A549 (cell line): ENCODE data around the gene ESRRB. TPM values are rescaled to one million over a fixed set of nuclear protein-coding genes. Genes with fewer than 3 reads are reported as not detected.

Source experiments
- ATAC-seq, 2 experiments: fragments of 200-7000 bp in 1 of 2; fragments of >200 bp in 1 of 2; cut with Nextera tagmentation in 1 of 2; cut with Tn5 transposase in 1 of 2; 3 replicates each; pipeline versions ENCODE4 v1.8.0 to v1.9.1; 2018 to 2020; ENCODE audit warnings: mild to moderate bottlenecking in 1 of 2, moderate library complexity in 1 of 2
- CTCF ChIA-PET: fragments of 300-600 bp; sonication (Branson Sonifier 250); formaldehyde crosslinking; extraction: SDS; loops from one replicate; lab custom pipeline; 2021; ENCODE audit warnings: antibody characterized with exemption, inconsistent platforms; lab: Yijun Ruan, JAX
- POLR2A ChIA-PET: fragments of 350-600 bp; formaldehyde crosslinking; extraction: SDS; loops from one replicate; lab custom pipeline; 2021; ENCODE audit warnings: antibody characterized with exemption, inconsistent platforms; lab: Yijun Ruan, JAX
- DNase-seq, 2 experiments: peaks; one replicate each; pipeline versions ENCODE4 v3.0.0 to v3.0.0-alpha.2; 2011 to 2016; ENCODE audit warnings: low read depth in 1 of 2, low spot score in 1 of 2
- FAIRE-seq: peaks from 2 replicates; lab custom pipeline; 2011; peaks lifted over from hg19 to GRCh38; lab: Jason Lieb, UNC
- H3K27ac ChIP-seq, 2 experiments: fragments of >200 bp; sonication (Bioruptor Twin); formaldehyde crosslinking; 3 replicates each; pipeline ENCODE4 v1.5.1; 2016 to 2017
- H3K4me1 ChIP-seq: fragments of >200 bp; sonication (Bioruptor Twin); formaldehyde crosslinking; 3 replicates; pipeline ENCODE4 v1.6.1; 2016
- H3K4me2 ChIP-seq: fragments of >200 bp; sonication (Bioruptor Twin); formaldehyde crosslinking; 3 replicates; pipeline ENCODE4 v1.6.1; 2016
- H3K4me3 ChIP-seq: fragments of >200 bp; sonication (Bioruptor Twin); formaldehyde crosslinking; 3 replicates; pipeline ENCODE4 v1.5.1; 2016
- H3K9me3 ChIP-seq: fragments of >200 bp; sonication (Bioruptor Twin); formaldehyde crosslinking; 3 replicates; pipeline ENCODE4 v1.6.1; 2016
- CBX8 ChIP-seq: fragments of 200-600 bp; sonication (generic); IDR thresholded peaks from 2 replicates; pipeline ENCODE4 v1.6.1; 2016
- EHMT2 ChIP-seq: fragments of 200-600 bp; sonication (generic); IDR thresholded peaks from 2 replicates; pipeline ENCODE4 v1.6.1; 2016; ENCODE audit warnings: antibody characterized with exemption, low read depth, mild to moderate bottlenecking, moderate library complexity
- FOSB ChIP-seq: fragments of 250-450 bp; sonication (Bioruptor Pico); IDR thresholded peaks from 2 replicates; pipeline ENCODE4 v1.5.0; 2020; ENCODE audit warnings: mild to moderate bottlenecking, moderate library complexity
- FOSL2 ChIP-seq, 2 experiments: fragments of 450-650 bp in 1 of 2; fragments of >200 bp in 1 of 2; sonication (Bioruptor Twin) in 1 of 2; formaldehyde crosslinking; IDR thresholded peaks; 2 replicates each; pipeline versions ENCODE4 v1.5.0 to v1.6.1; 2016 to 2020; ENCODE audit warnings: mild to moderate bottlenecking in 1 of 2, moderate library complexity in 1 of 2
- FOXS1 ChIP-seq: fragments of 250-450 bp; sonication (Bioruptor Pico); IDR thresholded peaks from 2 replicates; pipeline ENCODE4 v1.5.0; 2020; ENCODE audit warnings: mild to moderate bottlenecking, moderate library complexity
- JUN ChIP-seq, 2 experiments: fragments of >200 bp; sonication (Bioruptor Twin); formaldehyde crosslinking; IDR thresholded peaks; 2 replicates in 1 of 2; 3 replicates in 1 of 2; pipeline ENCODE4 v1.6.1; 2016 to 2017
- MAFK ChIP-seq: fragments of 450-650 bp; IDR thresholded peaks from 2 replicates; pipeline ENCODE4 v1.6.1; 2014; ENCODE audit not compliant: partially characterized antibody
- NR3C1 ChIP-seq: fragments of >200 bp; sonication (Bioruptor Twin); formaldehyde crosslinking; IDR thresholded peaks from 3 replicates; pipeline ENCODE4 v1.6.1; 2017
- RAD21 ChIP-seq, 2 experiments: fragments of >200 bp in 1 of 2; sonication (Bioruptor Twin) in 1 of 2; formaldehyde crosslinking in 1 of 2; IDR thresholded peaks in 1 of 2; conservative IDR thresholded peaks in 1 of 2; 2 replicates in 1 of 2; 3 replicates in 1 of 2; pipeline ENCODE4 v1.6.1; 2012 to 2018; ENCODE audit warnings: inconsistent platforms in 1 of 2
- RCOR1 ChIP-seq: fragments of 150-350 bp; IDR thresholded peaks from 2 replicates; pipeline ENCODE4 v1.6.1; 2014; ENCODE audit warnings: antibody characterized with exemption, low read length, low read depth
- RFX5 ChIP-seq: fragments of 450-650 bp; IDR thresholded peaks from 2 replicates; pipeline ENCODE4 v1.7.1; 2014; ENCODE audit warnings: antibody characterized with exemption, mild to moderate bottlenecking, moderate library complexity
- SMC3 ChIP-seq: fragments of >200 bp; sonication (Bioruptor Twin); formaldehyde crosslinking; IDR thresholded peaks from 3 replicates; pipeline ENCODE4 v1.6.1; 2018; ENCODE audit warnings: inconsistent platforms
- TFCP2L1 ChIP-seq: fragments of 250-450 bp; sonication (Bioruptor Pico); IDR thresholded peaks from 2 replicates; pipeline ENCODE4 v1.5.0; 2021; ENCODE audit warnings: mild to moderate bottlenecking
- WGBS: methylation state at CpG from one replicate; pipeline ENCODE4 v1.1.6; 2017; ENCODE audit errors: missing lambda C conversion rate; 5-methylcytosine and 5-hydroxymethylcytosine counted together
- polyA plus RNA-seq, 4 experiments: library from polyadenylated mRNA; depleted of rRNA in 3 of 4; stranded (reverse); fragments of >200 nt; fragmentation: RNase III in 1 of 4; extraction: RNeasy Plus Mini Kit Qiagen cat#74134 plus additional on column Dnase treatment in 1 of 4; gene quantifications; 2 replicates in 3 of 4; 3 replicates in 1 of 4; pipeline ENCODE4 v1.2.3, GENCODE V29; 2011 to 2017
- TF ChIP-seq, protein P1 (sequence below): fragments of 150-350 bp; IDR thresholded peaks from 2 replicates; pipeline ENCODE4 v1.6.1; 2014; ENCODE audit warnings: low read depth, mild to moderate bottlenecking, low read length
- TF ChIP-seq, protein P2 (sequence below): IDR thresholded peaks from 2 replicates; pipeline ENCODE4 v1.6.1; 2012
- TF ChIP-seq, protein P3 (sequence below): fragments of 250-450 bp; sonication (Bioruptor Pico); IDR thresholded peaks from 2 replicates; pipeline ENCODE4 v1.5.0; 2020; ENCODE audit warnings: low read depth, mild to moderate bottlenecking, moderate library complexity
- TF ChIP-seq, protein P4 (sequence below): IDR thresholded peaks from 2 replicates; pipeline ENCODE4 v1.6.1; 2012; ENCODE audit warnings: low read depth, borderline replicate concordance
- TF ChIP-seq, protein P5 (sequence below): fragments of 200-600 bp; sonication (generic); IDR thresholded peaks from 2 replicates; pipeline ENCODE4 v1.6.1; 2016; ENCODE audit warnings: antibody characterized with exemption, mild to moderate bottlenecking, moderate library complexity
- TF ChIP-seq, protein P6 (sequence below): fragments of >200 bp; sonication (Bioruptor Twin); formaldehyde crosslinking; IDR thresholded peaks from 2 replicates; pipeline ENCODE4 v1.6.1; 2016

The ESRRB gene
- polyA plus RNA-seq, 2 of the 4 experiments (the other 2 are of a cell fraction): 0.15 to 0.19 TPM

DNA sequence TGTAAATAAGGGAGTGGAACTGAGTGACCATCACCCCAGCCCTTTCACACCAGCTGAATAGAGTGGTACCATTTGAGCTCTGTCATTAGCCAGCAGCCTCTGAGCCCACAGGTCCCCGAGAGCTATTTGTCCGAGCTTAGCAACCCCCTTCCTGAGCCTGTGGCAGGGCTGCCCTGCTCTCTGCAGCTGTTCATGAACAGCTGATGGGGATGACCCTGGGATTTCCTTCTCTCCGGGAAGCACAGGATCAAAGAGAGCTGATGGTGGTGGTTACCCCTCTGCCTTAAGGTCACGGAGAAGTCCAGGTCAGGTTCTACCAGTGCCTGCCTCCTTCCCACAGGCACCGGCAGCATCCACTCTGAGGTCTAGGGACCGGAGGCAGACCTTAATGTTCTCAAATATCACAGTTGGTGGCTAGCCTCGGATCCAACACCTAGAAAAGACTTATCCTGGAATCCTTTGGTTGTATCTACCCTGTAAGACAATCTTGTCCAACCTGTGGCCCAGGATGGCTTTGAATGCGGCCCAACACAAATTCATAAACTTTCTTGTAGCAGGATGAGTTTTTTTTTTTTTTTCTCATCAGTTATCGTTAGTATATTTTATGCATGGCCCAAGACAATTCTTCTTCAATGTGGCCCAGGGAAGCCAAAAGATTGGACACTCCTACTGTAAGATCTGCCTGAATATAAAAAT lies 81.1 kb downstream of the ESRRB start:
- no peaks in the 10 kb centered on the region for H3K9me3 ChIP-seq
- no peak overlapping the region for H3K4me2 ChIP-seq
- DNase-seq (no peak), ATAC-seq (0 out of 6 replicates have a peak, but pooled peaks of 1 of the 2 experiments have one; percentile 21), FAIRE-seq (no peak)
- no peak overlapping the region for H3K4me3 ChIP-seq
- ChIA-PET POLR2A (no interaction called here), CTCF (interaction anchor here (0.8 to 1.9 kb wide), 4 partner anchors 11 to 189 kb away, joined by 3 to 8 read pairs (median 6); no protein-coding TSS in a partner anchor)
- TF ChIP-seq EHMT2: no peak
- no peak for TF ChIP-seq JUN (IDR thresholded peaks at IDR 0.05)
- TF ChIP-seq, protein P1, sequence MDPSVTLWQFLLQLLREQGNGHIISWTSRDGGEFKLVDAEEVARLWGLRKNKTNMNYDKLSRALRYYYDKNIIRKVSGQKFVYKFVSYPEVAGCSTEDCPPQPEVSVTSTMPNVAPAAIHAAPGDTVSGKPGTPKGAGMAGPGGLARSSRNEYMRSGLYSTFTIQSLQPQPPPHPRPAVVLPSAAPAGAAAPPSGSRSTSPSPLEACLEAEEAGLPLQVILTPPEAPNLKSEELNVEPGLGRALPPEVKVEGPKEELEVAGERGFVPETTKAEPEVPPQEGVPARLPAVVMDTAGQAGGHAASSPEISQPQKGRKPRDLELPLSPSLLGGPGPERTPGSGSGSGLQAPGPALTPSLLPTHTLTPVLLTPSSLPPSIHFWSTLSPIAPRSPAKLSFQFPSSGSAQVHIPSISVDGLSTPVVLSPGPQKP: no peak
- TF ChIP-seq, protein P2, sequence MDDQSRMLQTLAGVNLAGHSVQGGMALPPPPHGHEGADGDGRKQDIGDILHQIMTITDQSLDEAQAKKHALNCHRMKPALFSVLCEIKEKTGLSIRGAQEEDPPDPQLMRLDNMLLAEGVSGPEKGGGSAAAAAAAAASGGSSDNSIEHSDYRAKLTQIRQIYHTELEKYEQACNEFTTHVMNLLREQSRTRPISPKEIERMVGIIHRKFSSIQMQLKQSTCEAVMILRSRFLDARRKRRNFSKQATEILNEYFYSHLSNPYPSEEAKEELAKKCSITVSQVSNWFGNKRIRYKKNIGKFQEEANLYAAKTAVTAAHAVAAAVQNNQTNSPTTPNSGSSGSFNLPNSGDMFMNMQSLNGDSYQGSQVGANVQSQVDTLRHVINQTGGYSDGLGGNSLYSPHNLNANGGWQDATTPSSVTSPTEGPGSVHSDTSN: no peak
- TF ChIP-seq RAD21 (conservative IDR thresholded peaks at IDR 0.05 in 1 of 2, IDR thresholded peaks at IDR 0.05 in 1 of 2): no peak
- no peak for TF ChIP-seq SMC3
- no peak for TF ChIP-seq NR3C1
- no peak for TF ChIP-seq CBX8
- TF ChIP-seq MAFK: no peak
- TF ChIP-seq, protein P3, sequence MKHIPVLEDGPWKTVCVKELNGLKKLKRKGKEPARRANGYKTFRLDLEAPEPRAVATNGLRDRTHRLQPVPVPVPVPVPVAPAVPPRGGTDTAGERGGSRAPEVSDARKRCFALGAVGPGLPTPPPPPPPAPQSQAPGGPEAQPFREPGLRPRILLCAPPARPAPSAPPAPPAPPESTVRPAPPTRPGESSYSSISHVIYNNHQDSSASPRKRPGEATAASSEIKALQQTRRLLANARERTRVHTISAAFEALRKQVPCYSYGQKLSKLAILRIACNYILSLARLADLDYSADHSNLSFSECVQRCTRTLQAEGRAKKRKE (CRISPR knock-in tag): no peak
- TF ChIP-seq, protein P4, sequence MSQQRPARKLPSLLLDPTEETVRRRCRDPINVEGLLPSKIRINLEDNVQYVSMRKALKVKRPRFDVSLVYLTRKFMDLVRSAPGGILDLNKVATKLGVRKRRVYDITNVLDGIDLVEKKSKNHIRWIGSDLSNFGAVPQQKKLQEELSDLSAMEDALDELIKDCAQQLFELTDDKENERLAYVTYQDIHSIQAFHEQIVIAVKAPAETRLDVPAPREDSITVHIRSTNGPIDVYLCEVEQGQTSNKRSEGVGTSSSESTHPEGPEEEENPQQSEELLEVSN: no peak
- no peak for TF ChIP-seq FOSL2 (IDR thresholded peaks at IDR 0.05)
- TF ChIP-seq FOSL2 (CRISPR knock-in tag; IDR thresholded peaks at IDR 0.05): no peak
- TF ChIP-seq, protein P5, sequence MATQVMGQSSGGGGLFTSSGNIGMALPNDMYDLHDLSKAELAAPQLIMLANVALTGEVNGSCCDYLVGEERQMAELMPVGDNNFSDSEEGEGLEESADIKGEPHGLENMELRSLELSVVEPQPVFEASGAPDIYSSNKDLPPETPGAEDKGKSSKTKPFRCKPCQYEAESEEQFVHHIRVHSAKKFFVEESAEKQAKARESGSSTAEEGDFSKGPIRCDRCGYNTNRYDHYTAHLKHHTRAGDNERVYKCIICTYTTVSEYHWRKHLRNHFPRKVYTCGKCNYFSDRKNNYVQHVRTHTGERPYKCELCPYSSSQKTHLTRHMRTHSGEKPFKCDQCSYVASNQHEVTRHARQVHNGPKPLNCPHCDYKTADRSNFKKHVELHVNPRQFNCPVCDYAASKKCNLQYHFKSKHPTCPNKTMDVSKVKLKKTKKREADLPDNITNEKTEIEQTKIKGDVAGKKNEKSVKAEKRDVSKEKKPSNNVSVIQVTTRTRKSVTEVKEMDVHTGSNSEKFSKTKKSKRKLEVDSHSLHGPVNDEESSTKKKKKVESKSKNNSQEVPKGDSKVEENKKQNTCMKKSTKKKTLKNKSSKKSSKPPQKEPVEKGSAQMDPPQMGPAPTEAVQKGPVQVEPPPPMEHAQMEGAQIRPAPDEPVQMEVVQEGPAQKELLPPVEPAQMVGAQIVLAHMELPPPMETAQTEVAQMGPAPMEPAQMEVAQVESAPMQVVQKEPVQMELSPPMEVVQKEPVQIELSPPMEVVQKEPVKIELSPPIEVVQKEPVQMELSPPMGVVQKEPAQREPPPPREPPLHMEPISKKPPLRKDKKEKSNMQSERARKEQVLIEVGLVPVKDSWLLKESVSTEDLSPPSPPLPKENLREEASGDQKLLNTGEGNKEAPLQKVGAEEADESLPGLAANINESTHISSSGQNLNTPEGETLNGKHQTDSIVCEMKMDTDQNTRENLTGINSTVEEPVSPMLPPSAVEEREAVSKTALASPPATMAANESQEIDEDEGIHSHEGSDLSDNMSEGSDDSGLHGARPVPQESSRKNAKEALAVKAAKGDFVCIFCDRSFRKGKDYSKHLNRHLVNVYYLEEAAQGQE: no peak
- TF ChIP-seq RCOR1: no peak
- no peak for TF ChIP-seq FOXS1 (CRISPR knock-in tag)
- TF ChIP-seq, protein P6, sequence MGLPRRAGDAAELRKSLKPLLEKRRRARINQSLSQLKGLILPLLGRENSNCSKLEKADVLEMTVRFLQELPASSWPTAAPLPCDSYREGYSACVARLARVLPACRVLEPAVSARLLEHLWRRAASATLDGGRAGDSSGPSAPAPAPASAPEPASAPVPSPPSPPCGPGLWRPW: no peak
- TF ChIP-seq TFCP2L1 (CRISPR knock-in tag): no peak
- TF ChIP-seq FOSB (CRISPR knock-in tag): no peak
- no peak for TF ChIP-seq RFX5
- 45% methylated on average over 9 of the region's 9 CpGs for WGBS
- no peak overlapping the region for H3K27ac ChIP-seq
- H3K4me1 ChIP-seq: no peaks in the 10 kb centered on the region
